Pancreas (tissue), 10 donors: ENCODE data around the gene DHX36. TPM values are rescaled to one million over a fixed set of nuclear protein-coding genes. Genes with fewer than 3 reads are reported as not detected.

Experiments used
- ATAC-seq, 4 donors: fragments of 200-7000 bp; cut with Tn5 transposase; one replicate each; pipeline versions ENCODE4 v1.8.0 to v1.9.1; 2020; ENCODE audit warnings: mild to moderate bottlenecking in 4 of 4, moderate library complexity in 4 of 4
- DNase-seq, 6 donors: peaks; one replicate each; pipeline ENCODE4 v3.0.0-alpha.2; 2020
- FAIRE-seq: peaks from 2 replicates; lab custom pipeline; 2012; peaks lifted over from hg19 to GRCh38; lab: Jason Lieb, UNC
- H3K27ac ChIP-seq, 4 donors: fragments of 200-600 bp; sonication (generic); 1 replicate in 3 of 4; 2 replicates in 1 of 4; pipeline versions ENCODE4 v1.5.0 to v1.8.0; 2020
- H3K27me3 ChIP-seq, 4 donors: fragments of 200-600 bp; one replicate each; pipeline ENCODE4 v1.8.0; 2021
- H3K36me3 ChIP-seq, 3 donors: fragments of 200-600 bp; sonication (generic) in 1 of 3; one replicate each; pipeline versions ENCODE4 v1.5.0 to v1.8.0; 2020 to 2021
- H3K4me1 ChIP-seq, 3 donors: fragments of 200-600 bp; one replicate each; pipeline ENCODE4 v1.8.0; 2021
- H3K4me3 ChIP-seq, 4 donors: fragments of 200-600 bp; sonication (generic) in 2 of 4; one replicate each; pipeline versions ENCODE4 v1.5.0 to v1.8.0; 2020 to 2021
- H3K9me3 ChIP-seq, 4 donors: fragments of 200-600 bp; one replicate each; pipeline ENCODE4 v1.8.0; 2021
- WGBS, 2 donors: extraction: QIAGEN DNeasy Blood & Tissue Kit; methylation state at CpG; one replicate each; pipeline ENCODE4 v1.1.7; 2013; 5-methylcytosine and 5-hydroxymethylcytosine counted together
- intact Hi-C, 3 donors: fragments of 100-400 bp; cut with DNase I; formaldehyde crosslinking; loops; one replicate each; pipeline versions ENCODE4 v1.11.1 to v1.14.2; 2022
- polyA plus RNA-seq, 2 donors: library from polyadenylated mRNA; stranded (reverse); fragments of 200-250 nt; gene quantifications; one replicate each; pipeline ENCODE4 v1.2.3, GENCODE V29; 2013
- total RNA-seq, 6 donors: library from RNA; stranded (reverse); fragmentation: NEBNext Ultra II Directional in 4 of 6; extraction: Animal tissue kit (Norgen Biotek cat#: 25700) in 4 of 6; gene quantifications; one replicate each; pipeline versions ENCODE4 v1.2.1 to v1.2.4, GENCODE V29; 2021 to 2023
- TF ChIP-seq, protein P1 (sequence below), 4 donors: fragments of 200-600 bp; sonication (generic) in 3 of 4; IDR thresholded peaks; one replicate each; pipeline versions ENCODE4 v1.5.0 to v1.8.0; 2021; ENCODE audit warnings: antibody characterized with exemption in 4 of 4
- donor health status: healthy with polysubstance abuse.
- donor health status: DM: no; HTN: no; CAD: no; lungs with moderate emphysema.
- donor health status: DM: no; HTN: no; CAD: no.
- donor health status: control.
- donor health status: control.
- donor health status: Bipolar disorder and iron deficiency.
- donor health status: DM: yes; HTN: yes; CAD: no.
- donor health status: DM: no; HTN: no; CAD: no.
- donor health status: DM: no; HTN: no; CAD: no.
- donor health status: DM: yes; HTN: yes; CAD: no.

The DHX36 gene
- total and polyA plus RNA-seq, 8 donors, result 15.8 to 33.9 (median 24.7) TPM

DNA sequence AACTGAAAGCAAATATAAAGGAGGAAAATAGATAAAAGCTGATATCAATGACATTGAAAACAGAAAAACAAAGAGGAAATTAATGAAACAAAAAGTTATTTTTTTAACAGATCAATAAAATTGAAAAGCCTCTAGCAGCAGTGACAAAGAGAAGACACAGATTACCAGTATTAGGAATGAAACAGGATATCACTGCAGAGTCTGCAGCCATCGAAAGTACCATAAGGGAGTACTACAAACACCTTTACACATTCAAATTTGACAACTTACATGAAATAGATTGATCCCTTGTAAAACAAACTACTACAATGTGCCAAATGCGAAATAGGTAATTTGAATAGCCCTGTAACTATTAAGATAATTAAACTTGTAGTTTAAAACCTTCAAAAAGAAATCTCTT is 24.9 kb upstream of the DHX36 start:
- H3K27me3 ChIP-seq, result no peaks in the 10 kb centered on the region
- DNase-seq, result no peak
- no peaks in the 10 kb centered on the region for H3K36me3 ChIP-seq
- no peaks in the 10 kb centered on the region for H3K4me1 ChIP-seq
- TF ChIP-seq, protein P1, sequence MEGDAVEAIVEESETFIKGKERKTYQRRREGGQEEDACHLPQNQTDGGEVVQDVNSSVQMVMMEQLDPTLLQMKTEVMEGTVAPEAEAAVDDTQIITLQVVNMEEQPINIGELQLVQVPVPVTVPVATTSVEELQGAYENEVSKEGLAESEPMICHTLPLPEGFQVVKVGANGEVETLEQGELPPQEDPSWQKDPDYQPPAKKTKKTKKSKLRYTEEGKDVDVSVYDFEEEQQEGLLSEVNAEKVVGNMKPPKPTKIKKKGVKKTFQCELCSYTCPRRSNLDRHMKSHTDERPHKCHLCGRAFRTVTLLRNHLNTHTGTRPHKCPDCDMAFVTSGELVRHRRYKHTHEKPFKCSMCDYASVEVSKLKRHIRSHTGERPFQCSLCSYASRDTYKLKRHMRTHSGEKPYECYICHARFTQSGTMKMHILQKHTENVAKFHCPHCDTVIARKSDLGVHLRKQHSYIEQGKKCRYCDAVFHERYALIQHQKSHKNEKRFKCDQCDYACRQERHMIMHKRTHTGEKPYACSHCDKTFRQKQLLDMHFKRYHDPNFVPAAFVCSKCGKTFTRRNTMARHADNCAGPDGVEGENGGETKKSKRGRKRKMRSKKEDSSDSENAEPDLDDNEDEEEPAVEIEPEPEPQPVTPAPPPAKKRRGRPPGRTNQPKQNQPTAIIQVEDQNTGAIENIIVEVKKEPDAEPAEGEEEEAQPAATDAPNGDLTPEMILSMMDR (IDR thresholded peaks at IDR 0.05), result no peak
- intact Hi-C loops, result no loop called here
- no peak overlapping the region for H3K27ac ChIP-seq
- WGBS, 2 donors, result 38 to 41% methylated on average over 2 of the region's 2 CpGs
- no peak overlapping the region for H3K4me3 ChIP-seq
- no peak for FAIRE-seq
- H3K9me3 ChIP-seq, result no peaks in the 10 kb centered on the region
- ATAC-seq, result no peak

- H3K9me3 ChIP-seq, result no peaks in the 10 kb centered on the region
- no peaks in the 10 kb centered on the region for H3K36me3 ChIP-seq
- 35 to 36% methylated on average over 2 of the region's 2 CpGs for WGBS, 2 donors
- no peak overlapping the region for H3K27ac ChIP-seq
- no peaks in the 10 kb centered on the region for H3K27me3 ChIP-seq
- FAIRE-seq, result no peak
- H3K4me1 ChIP-seq, result no peaks in the 10 kb centered on the region
- H3K4me3 ChIP-seq, result no peak overlapping the region
- no peak for ATAC-seq
- intact Hi-C loops, result no loop called here
- no peak for DNase-seq
- TF ChIP-seq, protein P1 (IDR thresholded peaks at IDR 0.05), result no peak
Observed at GRCh38 chr3:154345422-154346122, 21.3 kb upstream of the DHX36 start.

GRCh38 chr3:154338570-154338969 is 14.3 kb upstream of the DHX36 start:
- no peak for FAIRE-seq
- ATAC-seq, result no peak
- no peaks in the 10 kb centered on the region for H3K9me3 ChIP-seq
- DNase-seq, result no peak
- no peak overlapping the region for H3K27ac ChIP-seq
- WGBS, 2 donors, result 31 to 38% methylated on average over 4 of the region's 4 CpGs
- H3K27me3 ChIP-seq, result no peaks in the 10 kb centered on the region
- H3K4me3 ChIP-seq, result no peak overlapping the region
- H3K36me3 ChIP-seq, result no peaks in the 10 kb centered on the region
- TF ChIP-seq, protein P1 (IDR thresholded peaks at IDR 0.05), result no peak
- intact Hi-C loops, result no loop called here
- H3K4me1 ChIP-seq, result no peaks in the 10 kb centered on the region

GRCh38 chr3:154338008-154338407 is 13.7 kb upstream of the DHX36 start:
- no peak for FAIRE-seq
- no peaks in the 10 kb centered on the region for H3K9me3 ChIP-seq

More at GRCh38 chr3:154338008-154338407, 13.7 kb upstream of the DHX36 start:
- TF ChIP-seq, protein P1 (IDR thresholded peaks at IDR 0.05), result no peak
- Histone ChIP-seq H3K4me3 (no peak overlapping the region), H3K27me3 (no peaks in the 10 kb centered on the region), H3K36me3 (no peaks in the 10 kb centered on the region), H3K27ac (no peak overlapping the region), H3K4me1 (no peaks in the 10 kb centered on the region)
- ATAC-seq (no peak), DNase-seq (no peak)
- intact Hi-C loops, result no loop called here
- WGBS, 2 donors, result 60 to 71% methylated on average over 6 of the region's 6 CpGs
